HepG2 (cell line): ENCODE results near the gene PYGO2. TPM values are rescaled to one million over a fixed set of nuclear protein-coding genes. Genes with fewer than 3 reads are reported as not detected.
A peak's percentile ranks its signal among the peaks of the same experiment; 100 is the strongest.

Source experiments
- ATF1 ChIP-seq: IDR thresholded peaks from 2 replicates; pipeline ENCODE4 v1.6.1; 2016; ENCODE audit warnings: mild to moderate bottlenecking, control low read depth
- BORCS8-MEF2B ChIP-seq: sonication (generic); formaldehyde crosslinking; IDR thresholded peaks from 2 replicates; pipeline ENCODE4 v1.8.0; 2022; ENCODE audit warnings: mild to moderate bottlenecking, missing genetic modification reagents
- DR1 ChIP-seq: sonication (generic); formaldehyde crosslinking; IDR thresholded peaks from 2 replicates; pipeline ENCODE4 v1.8.0; 2021; ENCODE audit warnings: mild to moderate bottlenecking, missing genetic modification reagents, inconsistent platforms
- ERF ChIP-seq: IDR thresholded peaks from 2 replicates; pipeline ENCODE4 v1.6.1; 2018; ENCODE audit warnings: missing biosample characterization, missing genetic modification reagents
- HNF4A ChIP-seq: sonication (generic); formaldehyde crosslinking; IDR thresholded peaks from 2 replicates; pipeline ENCODE4 v1.4.0; 2020; ENCODE audit warnings: missing genetic modification reagents
- NR1H2 ChIP-seq: sonication (generic); formaldehyde crosslinking; IDR thresholded peaks from 2 replicates; pipeline ENCODE4 v1.8.1; 2022; ENCODE audit warnings: low read depth, missing genetic modification reagents, borderline replicate concordance
- POLR2AphosphoS5 ChIP-seq: IDR thresholded peaks from 2 replicates; pipeline ENCODE4 v1.6.1; 2012; ENCODE audit warnings: low read depth, low read length
- ZBTB7A ChIP-seq: sonication (generic); formaldehyde crosslinking; IDR thresholded peaks from 2 replicates; pipeline ENCODE4 v1.8.0; 2022; ENCODE audit warnings: mild to moderate bottlenecking, missing genetic modification reagents
- ZEB1 ChIP-seq: IDR thresholded peaks from 2 replicates; pipeline ENCODE4 v1.6.1; 2012; ENCODE audit warnings: mild to moderate bottlenecking, low read depth, inconsistent platforms; ENCODE audit not compliant: insufficient replicate concordance
- ZNF605 ChIP-seq: sonication (generic); formaldehyde crosslinking; IDR thresholded peaks from 2 replicates; pipeline ENCODE4 v1.8.0; 2022; ENCODE audit warnings: mild to moderate bottlenecking, missing genetic modification reagents
- ZNF724P ChIP-seq: sonication (generic); formaldehyde crosslinking; IDR thresholded peaks from 2 replicates; pipeline ENCODE4 v1.8.0; 2022; ENCODE audit warnings: missing genetic modification reagents, borderline replicate concordance
- polyA plus RNA-seq, 8 experiments: library from polyadenylated mRNA; depleted of rRNA in 3 of 8; stranded (reverse) in 7 of 8; unstranded in 1 of 8; fragments of >200 nt; fragmentation: Illumina TruSeq in 4 of 8; extraction: Trizol in 4 of 8; gene quantifications; 2 replicates each; pipeline versions ENCODE4 v1.2.1 to v1.2.3, GENCODE V29; 2011 to 2016; ENCODE audit warnings: low read depth in 4 of 8, missing spikeins in 1 of 8, mixed read lengths in 1 of 8; ENCODE audit not compliant: insufficient read depth in 1 of 8
- total RNA-seq, 5 experiments: library from RNA; depleted of rRNA; stranded (reverse); fragments of >200 nt; fragmentation: Illumina TruSeq; extraction: Trizol; gene quantifications; 2 replicates each; pipeline ENCODE4 v1.2.3, GENCODE V29; 2016; ENCODE audit warnings: low read depth in 1 of 5
- TF ChIP-seq, protein P1 (sequence below): IDR thresholded peaks from 2 replicates; pipeline ENCODE4 v1.6.1; 2012; ENCODE audit warnings: low read length, improper control_type of control experiment
- TF ChIP-seq, protein P2 (sequence below): IDR thresholded peaks from 2 replicates; pipeline ENCODE4 v1.6.1; 2016; ENCODE audit warnings: missing compliant biosample characterization, missing genetic modification reagents, borderline replicate concordance
- TF ChIP-seq, protein P3 (sequence below): sonication (generic); formaldehyde crosslinking; IDR thresholded peaks from 2 replicates; pipeline ENCODE4 v1.9.0; 2021; ENCODE audit warnings: mild to moderate bottlenecking, missing genetic modification reagents
- TF ChIP-seq, protein P4 (sequence below): sonication (generic); formaldehyde crosslinking; IDR thresholded peaks from 2 replicates; pipeline ENCODE4 v1.4.0; 2020; ENCODE audit warnings: missing genetic modification reagents; ENCODE audit errors: not compliant biosample characterization
- TF ChIP-seq, protein P5 (sequence below): sonication (generic); formaldehyde crosslinking; IDR thresholded peaks from 2 replicates; pipeline ENCODE4 v1.5.0; 2020; ENCODE audit warnings: missing genetic modification reagents

PYGO2 gene
- total and polyA plus RNA-seq, 2 of the 13 experiments (the other 11 are each of a cell fraction or from before 2014, with no cell fraction given) = 20.3 to 21.8 TPM

- TF ChIP-seq, protein P1, sequence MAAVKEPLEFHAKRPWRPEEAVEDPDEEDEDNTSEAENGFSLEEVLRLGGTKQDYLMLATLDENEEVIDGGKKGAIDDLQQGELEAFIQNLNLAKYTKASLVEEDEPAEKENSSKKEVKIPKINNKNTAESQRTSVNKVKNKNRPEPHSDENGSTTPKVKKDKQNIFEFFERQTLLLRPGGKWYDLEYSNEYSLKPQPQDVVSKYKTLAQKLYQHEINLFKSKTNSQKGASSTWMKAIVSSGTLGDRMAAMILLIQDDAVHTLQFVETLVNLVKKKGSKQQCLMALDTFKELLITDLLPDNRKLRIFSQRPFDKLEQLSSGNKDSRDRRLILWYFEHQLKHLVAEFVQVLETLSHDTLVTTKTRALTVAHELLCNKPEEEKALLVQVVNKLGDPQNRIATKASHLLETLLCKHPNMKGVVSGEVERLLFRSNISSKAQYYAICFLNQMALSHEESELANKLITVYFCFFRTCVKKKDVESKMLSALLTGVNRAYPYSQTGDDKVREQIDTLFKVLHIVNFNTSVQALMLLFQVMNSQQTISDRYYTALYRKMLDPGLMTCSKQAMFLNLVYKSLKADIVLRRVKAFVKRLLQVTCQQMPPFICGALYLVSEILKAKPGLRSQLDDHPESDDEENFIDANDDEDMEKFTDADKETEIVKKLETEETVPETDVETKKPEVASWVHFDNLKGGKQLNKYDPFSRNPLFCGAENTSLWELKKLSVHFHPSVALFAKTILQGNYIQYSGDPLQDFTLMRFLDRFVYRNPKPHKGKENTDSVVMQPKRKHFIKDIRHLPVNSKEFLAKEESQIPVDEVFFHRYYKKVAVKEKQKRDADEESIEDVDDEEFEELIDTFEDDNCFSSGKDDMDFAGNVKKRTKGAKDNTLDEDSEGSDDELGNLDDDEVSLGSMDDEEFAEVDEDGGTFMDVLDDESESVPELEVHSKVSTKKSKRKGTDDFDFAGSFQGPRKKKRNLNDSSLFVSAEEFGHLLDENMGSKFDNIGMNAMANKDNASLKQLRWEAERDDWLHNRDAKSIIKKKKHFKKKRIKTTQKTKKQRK = no peak
- no peak for TF ChIP-seq NR1H2 (CRISPR knock-in tag)
- TF ChIP-seq POLR2AphosphoS5 = peak; percentile 98
- peak; percentile 67; the same call in 1 of the 2 replicates for TF ChIP-seq DR1 (CRISPR knock-in tag)
- TF ChIP-seq, protein P2, sequence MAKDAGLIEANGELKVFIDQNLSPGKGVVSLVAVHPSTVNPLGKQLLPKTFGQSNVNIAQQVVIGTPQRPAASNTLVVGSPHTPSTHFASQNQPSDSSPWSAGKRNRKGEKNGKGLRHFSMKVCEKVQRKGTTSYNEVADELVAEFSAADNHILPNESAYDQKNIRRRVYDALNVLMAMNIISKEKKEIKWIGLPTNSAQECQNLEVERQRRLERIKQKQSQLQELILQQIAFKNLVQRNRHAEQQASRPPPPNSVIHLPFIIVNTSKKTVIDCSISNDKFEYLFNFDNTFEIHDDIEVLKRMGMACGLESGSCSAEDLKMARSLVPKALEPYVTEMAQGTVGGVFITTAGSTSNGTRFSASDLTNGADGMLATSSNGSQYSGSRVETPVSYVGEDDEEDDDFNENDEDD = no peak; the same call in 1 of the 2 replicates
- TF ChIP-seq ATF1 = no peak
- peak; percentile 84 for TF ChIP-seq HNF4A (CRISPR knock-in tag)
- TF ChIP-seq, protein P3, sequence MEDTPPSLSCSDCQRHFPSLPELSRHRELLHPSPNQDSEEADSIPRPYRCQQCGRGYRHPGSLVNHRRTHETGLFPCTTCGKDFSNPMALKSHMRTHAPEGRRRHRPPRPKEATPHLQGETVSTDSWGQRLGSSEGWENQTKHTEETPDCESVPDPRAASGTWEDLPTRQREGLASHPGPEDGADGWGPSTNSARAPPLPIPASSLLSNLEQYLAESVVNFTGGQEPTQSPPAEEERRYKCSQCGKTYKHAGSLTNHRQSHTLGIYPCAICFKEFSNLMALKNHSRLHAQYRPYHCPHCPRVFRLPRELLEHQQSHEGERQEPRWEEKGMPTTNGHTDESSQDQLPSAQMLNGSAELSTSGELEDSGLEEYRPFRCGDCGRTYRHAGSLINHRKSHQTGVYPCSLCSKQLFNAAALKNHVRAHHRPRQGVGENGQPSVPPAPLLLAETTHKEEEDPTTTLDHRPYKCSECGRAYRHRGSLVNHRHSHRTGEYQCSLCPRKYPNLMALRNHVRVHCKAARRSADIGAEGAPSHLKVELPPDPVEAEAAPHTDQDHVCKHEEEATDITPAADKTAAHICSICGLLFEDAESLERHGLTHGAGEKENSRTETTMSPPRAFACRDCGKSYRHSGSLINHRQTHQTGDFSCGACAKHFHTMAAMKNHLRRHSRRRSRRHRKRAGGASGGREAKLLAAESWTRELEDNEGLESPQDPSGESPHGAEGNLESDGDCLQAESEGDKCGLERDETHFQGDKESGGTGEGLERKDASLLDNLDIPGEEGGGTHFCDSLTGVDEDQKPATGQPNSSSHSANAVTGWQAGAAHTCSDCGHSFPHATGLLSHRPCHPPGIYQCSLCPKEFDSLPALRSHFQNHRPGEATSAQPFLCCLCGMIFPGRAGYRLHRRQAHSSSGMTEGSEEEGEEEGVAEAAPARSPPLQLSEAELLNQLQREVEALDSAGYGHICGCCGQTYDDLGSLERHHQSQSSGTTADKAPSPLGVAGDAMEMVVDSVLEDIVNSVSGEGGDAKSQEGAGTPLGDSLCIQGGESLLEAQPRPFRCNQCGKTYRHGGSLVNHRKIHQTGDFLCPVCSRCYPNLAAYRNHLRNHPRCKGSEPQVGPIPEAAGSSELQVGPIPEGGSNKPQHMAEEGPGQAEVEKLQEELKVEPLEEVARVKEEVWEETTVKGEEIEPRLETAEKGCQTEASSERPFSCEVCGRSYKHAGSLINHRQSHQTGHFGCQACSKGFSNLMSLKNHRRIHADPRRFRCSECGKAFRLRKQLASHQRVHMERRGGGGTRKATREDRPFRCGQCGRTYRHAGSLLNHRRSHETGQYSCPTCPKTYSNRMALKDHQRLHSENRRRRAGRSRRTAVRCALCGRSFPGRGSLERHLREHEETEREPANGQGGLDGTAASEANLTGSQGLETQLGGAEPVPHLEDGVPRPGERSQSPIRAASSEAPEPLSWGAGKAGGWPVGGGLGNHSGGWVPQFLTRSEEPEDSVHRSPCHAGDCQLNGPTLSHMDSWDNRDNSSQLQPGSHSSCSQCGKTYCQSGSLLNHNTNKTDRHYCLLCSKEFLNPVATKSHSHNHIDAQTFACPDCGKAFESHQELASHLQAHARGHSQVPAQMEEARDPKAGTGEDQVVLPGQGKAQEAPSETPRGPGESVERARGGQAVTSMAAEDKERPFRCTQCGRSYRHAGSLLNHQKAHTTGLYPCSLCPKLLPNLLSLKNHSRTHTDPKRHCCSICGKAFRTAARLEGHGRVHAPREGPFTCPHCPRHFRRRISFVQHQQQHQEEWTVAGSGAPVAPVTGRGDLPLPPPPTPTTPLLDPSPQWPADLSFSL (CRISPR knock-in tag) = peak; percentile 35; the same call in 1 of the 2 replicates
- TF ChIP-seq, protein P4, sequence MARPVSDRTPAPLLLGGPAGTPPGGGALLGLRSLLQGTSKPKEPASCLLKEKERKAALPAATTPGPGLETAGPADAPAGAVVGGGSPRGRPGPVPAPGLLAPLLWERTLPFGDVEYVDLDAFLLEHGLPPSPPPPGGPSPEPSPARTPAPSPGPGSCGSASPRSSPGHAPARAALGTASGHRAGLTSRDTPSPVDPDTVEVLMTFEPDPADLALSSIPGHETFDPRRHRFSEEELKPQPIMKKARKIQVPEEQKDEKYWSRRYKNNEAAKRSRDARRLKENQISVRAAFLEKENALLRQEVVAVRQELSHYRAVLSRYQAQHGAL (CRISPR knock-in tag) = no peak
- no peak for TF ChIP-seq ZEB1
- no peak for TF ChIP-seq ZNF605 (CRISPR knock-in tag)
- no peak for TF ChIP-seq BORCS8-MEF2B (CRISPR knock-in tag)
- TF ChIP-seq, protein P5, sequence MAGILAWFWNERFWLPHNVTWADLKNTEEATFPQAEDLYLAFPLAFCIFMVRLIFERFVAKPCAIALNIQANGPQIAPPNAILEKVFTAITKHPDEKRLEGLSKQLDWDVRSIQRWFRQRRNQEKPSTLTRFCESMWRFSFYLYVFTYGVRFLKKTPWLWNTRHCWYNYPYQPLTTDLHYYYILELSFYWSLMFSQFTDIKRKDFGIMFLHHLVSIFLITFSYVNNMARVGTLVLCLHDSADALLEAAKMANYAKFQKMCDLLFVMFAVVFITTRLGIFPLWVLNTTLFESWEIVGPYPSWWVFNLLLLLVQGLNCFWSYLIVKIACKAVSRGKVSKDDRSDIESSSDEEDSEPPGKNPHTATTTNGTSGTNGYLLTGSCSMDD (CRISPR knock-in tag) = no peak
- TF ChIP-seq ZNF724P (CRISPR knock-in tag) = no peak; the same call in 1 of the 2 replicates
- no peak for TF ChIP-seq ZBTB7A (CRISPR knock-in tag)
- no peak for TF ChIP-seq ERF (CRISPR knock-in tag)
Measured at GRCh38 chr1:154973344-154974101, 11.9 kb upstream of the PYGO2 start (continued).
